Measurements from ENCODE around the gene THNSL1. TPM values are rescaled to one million over a fixed set of nuclear protein-coding genes. Genes with fewer than 3 reads are reported as not detected.
"Not testable (repeated sequence)": the region's sequence is repeated elsewhere in the genome, so short reads cannot be mapped to it uniquely, and the experiment has no call there.

THNSL1 gene
- total RNA-seq, 4 donors from 2014 or later, result 1.3 to 17.2 (median 5.1) TPM

DNA sequence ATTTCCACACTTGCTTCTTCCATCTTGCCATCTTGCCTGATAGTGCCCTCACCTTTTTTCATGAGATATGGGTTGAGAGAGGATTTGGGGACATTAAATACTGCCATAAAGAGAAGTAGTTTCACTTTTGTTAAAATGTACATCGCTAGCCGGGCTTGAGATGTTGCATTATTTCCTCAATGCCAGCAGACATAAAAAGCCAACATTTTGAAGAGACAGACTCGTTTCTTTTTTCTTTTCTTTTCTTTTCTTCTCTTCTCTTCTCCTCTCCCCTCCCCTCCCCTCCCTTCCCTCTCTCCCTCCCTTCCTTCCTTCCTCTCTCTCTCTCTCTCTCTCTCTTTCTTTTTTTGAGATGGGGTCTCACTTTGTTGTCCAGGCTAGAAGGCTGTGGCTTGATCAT is 18.4 kb upstream of the THNSL1 start:
- TF ChIP-seq, protein P1, sequence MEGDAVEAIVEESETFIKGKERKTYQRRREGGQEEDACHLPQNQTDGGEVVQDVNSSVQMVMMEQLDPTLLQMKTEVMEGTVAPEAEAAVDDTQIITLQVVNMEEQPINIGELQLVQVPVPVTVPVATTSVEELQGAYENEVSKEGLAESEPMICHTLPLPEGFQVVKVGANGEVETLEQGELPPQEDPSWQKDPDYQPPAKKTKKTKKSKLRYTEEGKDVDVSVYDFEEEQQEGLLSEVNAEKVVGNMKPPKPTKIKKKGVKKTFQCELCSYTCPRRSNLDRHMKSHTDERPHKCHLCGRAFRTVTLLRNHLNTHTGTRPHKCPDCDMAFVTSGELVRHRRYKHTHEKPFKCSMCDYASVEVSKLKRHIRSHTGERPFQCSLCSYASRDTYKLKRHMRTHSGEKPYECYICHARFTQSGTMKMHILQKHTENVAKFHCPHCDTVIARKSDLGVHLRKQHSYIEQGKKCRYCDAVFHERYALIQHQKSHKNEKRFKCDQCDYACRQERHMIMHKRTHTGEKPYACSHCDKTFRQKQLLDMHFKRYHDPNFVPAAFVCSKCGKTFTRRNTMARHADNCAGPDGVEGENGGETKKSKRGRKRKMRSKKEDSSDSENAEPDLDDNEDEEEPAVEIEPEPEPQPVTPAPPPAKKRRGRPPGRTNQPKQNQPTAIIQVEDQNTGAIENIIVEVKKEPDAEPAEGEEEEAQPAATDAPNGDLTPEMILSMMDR (IDR thresholded peaks at IDR 0.05), result no peak
- no peak for TF ChIP-seq POLR2A (IDR thresholded peaks at IDR 0.05)
- H3K27ac ChIP-seq, result no peak overlapping the region
- no peaks in the 10 kb centered on the region for H3K9me3 ChIP-seq
- H3K4me3 ChIP-seq, result no peak overlapping the region
- H3K4me1 ChIP-seq, result no peaks in the 10 kb centered on the region
- no peaks in the 10 kb centered on the region for H3K27me3 ChIP-seq
- intact Hi-C loops (cut with DNase I; ENCODE audit: low total_unique reads), result no loop called here
- DNase-seq, result no peak
- H3K36me3 ChIP-seq, result no peaks in the 10 kb centered on the region

DNA sequence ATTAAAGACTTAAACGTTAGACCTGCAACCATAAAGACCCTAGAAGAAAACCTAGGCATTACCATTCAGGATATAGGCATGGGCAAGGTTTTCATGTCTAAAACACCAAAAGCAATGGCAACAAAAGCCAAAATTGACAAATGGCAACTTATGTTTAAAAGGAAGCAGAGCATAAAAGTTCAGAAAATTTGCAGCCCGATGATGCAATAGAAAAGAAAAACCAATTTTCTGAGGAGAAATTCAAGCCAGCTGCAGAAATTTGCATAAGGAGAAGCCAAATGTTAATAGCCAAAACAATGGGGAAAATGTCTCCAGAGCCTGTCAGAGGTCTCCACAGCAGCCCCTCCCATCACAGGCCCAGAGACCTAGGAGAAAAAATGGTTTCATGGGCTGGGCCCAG is 4.8 kb upstream of the THNSL1 start:
- H3K9me3 ChIP-seq; intact Hi-C loops (cut with DNase I; ENCODE audit: low total_unique reads); DNase-seq; H3K27me3 ChIP-seq; H3K4me3 ChIP-seq; H3K27ac ChIP-seq; H3K36me3 ChIP-seq; H3K4me1 ChIP-seq: not testable (repeated sequence)

DNA sequence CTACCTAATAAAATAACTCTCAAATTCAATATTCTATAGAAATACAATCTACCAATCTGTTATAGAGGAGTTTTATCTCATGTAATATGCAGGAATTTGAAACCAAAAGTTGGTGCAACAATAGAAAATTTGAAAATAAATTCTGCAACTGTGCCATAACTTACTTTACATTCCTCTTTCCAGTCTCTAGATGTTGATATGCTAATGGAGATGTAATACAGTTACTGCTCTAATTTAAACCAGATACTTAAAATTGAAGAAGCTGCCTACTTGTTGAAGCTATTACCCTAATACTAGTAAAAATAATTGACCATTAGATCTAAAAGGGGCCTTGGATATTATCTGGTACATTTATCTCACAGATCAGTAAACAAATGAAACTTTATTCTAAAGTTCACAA is 1.8 kb upstream of the THNSL1 start:
- Histone ChIP-seq H3K9me3 (no peaks in the 10 kb centered on the region), H3K4me1 (no peaks in the 10 kb centered on the region), H3K27me3 (no peaks in the 10 kb centered on the region), H3K4me3 (no peak overlapping the region), H3K27ac (no peak overlapping the region), H3K36me3 (no peaks in the 10 kb centered on the region)
- intact Hi-C loops (cut with DNase I; ENCODE audit: low total_unique reads), result no loop called here
- DNase-seq, result no peak
- TF ChIP-seq POLR2A (IDR thresholded peaks at IDR 0.05), result no peak
- TF ChIP-seq, protein P1 (IDR thresholded peaks at IDR 0.05), result no peak

DNA sequence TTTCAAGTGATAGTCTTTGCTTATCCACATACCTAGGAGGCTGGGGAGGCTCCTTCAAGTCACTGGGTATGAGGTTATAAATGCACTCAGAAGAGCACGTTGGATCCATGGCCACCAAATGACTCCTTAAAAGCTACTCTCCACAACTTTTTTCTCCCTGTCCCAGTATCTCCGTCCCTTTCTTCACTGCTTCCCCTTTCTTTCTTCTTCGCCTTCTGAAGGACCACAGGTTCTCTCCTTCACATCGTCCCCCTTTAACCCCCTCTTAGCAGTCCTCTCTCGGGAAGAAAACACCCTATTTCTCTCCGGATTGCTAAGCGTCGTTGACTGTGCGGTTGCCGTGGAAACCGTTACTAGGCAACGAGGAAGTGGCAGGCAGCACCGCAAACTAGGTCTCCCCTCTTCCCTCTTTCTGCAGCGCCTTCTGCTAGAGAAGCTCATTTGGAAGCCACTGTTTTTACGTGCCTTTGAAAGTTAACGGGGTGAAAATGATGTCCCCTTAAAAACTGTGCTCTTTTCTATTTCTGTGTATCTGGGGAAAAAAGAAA is 510 bp upstream of the THNSL1 start, which contains the start of gene ENKUR:
Gene ENKUR (minus strand): TSS at position 331 of the 548 bp plus-strand sequence. CDS start 222 bp downstream, at position 109.
- peak within 1 kb of the TSS; percentile 91 to 94 for H3K27ac ChIP-seq
- TF ChIP-seq POLR2A (IDR thresholded peaks at IDR 0.05), result no peak
- TF ChIP-seq, protein P1 (IDR thresholded peaks at IDR 0.05), result no peak
- no peaks in the 10 kb centered on the region for H3K27me3 ChIP-seq
- H3K4me1 ChIP-seq, result no peaks in the 10 kb centered on the region
- H3K9me3 ChIP-seq, result no peaks in the 10 kb centered on the region
- peak within 1 kb of the TSS; percentile 65 to 68 for H3K4me3 ChIP-seq
- peak; percentile 88 to 91 for DNase-seq
- no peaks in the 10 kb centered on the region for H3K36me3 ChIP-seq
- intact Hi-C loops (cut with DNase I; ENCODE audit: low total_unique reads), result no loop called here

DNA sequence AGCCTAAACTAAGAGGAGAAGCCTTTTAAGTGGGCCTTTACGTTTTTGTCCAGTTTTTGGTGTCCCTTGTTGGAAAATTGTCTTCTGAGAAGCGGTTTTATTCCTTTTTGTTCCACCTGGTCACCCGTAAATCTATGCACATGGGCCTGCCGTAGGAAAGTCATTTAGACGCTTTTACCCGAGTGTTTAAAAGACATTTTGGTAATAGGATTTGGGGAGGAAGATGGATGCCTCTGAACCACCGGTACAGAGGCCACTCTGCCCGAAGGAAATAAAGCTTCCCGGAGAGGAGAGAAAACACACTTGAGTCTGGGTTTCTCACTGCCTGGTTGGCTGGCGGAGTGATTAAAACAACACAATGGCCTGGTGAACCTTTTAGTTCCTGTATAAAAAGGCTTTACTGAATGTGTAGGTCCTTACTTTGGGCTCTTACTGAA is 760 bp downstream of the THNSL1 start:
- H3K4me3 ChIP-seq, result peak overlapping the region; percentile 65 to 68
- H3K27ac ChIP-seq, result peak overlapping the region; percentile 91 to 94
- TF ChIP-seq, protein P1 (IDR thresholded peaks at IDR 0.05), result no peak
- no peak for TF ChIP-seq POLR2A (IDR thresholded peaks at IDR 0.05)
- no peak for DNase-seq
- no peaks in the 10 kb centered on the region for H3K9me3 ChIP-seq
- intact Hi-C loops (cut with DNase I; ENCODE audit: low total_unique reads), result no loop called here
- no peaks in the 10 kb centered on the region for H3K4me1 ChIP-seq
- H3K27me3 ChIP-seq, result no peaks in the 10 kb centered on the region
- H3K36me3 ChIP-seq, result no peaks in the 10 kb centered on the region

DNA sequence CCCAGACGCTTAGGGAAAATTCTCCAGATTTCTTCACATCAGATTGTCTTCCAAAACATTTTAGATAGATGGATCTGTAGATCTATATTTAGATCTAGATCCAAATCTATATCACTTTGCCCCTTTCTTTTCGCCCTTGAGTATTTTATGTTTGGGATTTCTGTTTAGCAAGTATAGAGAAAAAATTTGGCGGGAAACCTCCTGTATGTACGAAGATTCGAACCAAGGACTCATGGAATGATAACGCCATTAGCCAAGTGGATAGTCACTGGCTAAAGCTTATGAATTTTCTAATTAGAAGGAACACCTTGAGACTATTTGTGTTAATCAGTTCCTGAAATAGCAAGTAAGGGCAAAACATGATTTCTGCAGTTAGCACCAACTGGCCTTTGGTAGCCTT is 1.2 kb downstream of the THNSL1 start:
- intact Hi-C loops (cut with DNase I; ENCODE audit: low total_unique reads), result no loop called here
- TF ChIP-seq, protein P1 (IDR thresholded peaks at IDR 0.05), result no peak
- no peak for TF ChIP-seq POLR2A (IDR thresholded peaks at IDR 0.05)

More for the DNA sequence above, 1.2 kb downstream of the THNSL1 start:
- Histone ChIP-seq H3K4me1 (no peaks in the 10 kb centered on the region), H3K27ac (peak overlapping the region; percentile 91 to 94), H3K4me3 (peak overlapping the region; percentile 65 to 68), H3K9me3 (no peaks in the 10 kb centered on the region), H3K27me3 (no peaks in the 10 kb centered on the region), H3K36me3 (no peaks in the 10 kb centered on the region)
- no peak for DNase-seq
